HG03159 (cell line): ENCODE results near the gene CFAP46.
"Not testable (repeated sequence)": the region's sequence is repeated elsewhere in the genome, so short reads cannot be mapped to it uniquely, and the experiment has no call there.

ENCODE experiments used
- ATAC-seq: cut with Tn5 transposase; IDR thresholded peaks from one replicate; pipeline ENCODE4 v1.9.1; 2021; ENCODE audit warnings: mild to moderate bottlenecking, moderate library complexity; ENCODE audit not compliant: unreplicated experiment

The CFAP46 gene

GRCh38 chr10:132929480-132929879 is 12.9 kb downstream of the CFAP46 start:
- ATAC-seq = no peak

DNA sequence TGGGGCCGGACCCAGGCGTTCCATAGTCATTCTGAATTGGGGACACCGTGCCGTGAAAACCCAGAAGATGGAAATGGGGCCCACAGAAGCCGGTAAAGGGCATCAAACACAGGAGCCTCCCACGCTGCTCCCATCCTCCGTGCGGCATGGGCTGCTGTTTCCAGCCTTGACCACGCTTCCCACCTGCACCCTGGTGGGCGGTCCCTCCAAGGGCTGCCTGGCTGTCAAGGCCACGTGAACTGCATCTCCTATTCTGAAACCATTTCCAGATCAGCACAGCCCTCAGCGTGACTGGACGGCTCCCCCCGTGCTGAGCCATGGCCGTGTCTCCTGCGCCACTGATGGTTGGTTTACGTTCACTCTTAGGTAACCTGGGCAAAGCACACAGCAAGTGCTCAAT is 14.1 kb downstream of the CFAP46 start:
- ATAC-seq = no peak

- no peak for ATAC-seq
Measured at GRCh38 chr10:132927824-132928223, 14.5 kb downstream of the CFAP46 start.

- ATAC-seq = no peak
Measured at GRCh38 chr10:132926777-132927650, 15.4 kb downstream of the CFAP46 start.

DNA sequence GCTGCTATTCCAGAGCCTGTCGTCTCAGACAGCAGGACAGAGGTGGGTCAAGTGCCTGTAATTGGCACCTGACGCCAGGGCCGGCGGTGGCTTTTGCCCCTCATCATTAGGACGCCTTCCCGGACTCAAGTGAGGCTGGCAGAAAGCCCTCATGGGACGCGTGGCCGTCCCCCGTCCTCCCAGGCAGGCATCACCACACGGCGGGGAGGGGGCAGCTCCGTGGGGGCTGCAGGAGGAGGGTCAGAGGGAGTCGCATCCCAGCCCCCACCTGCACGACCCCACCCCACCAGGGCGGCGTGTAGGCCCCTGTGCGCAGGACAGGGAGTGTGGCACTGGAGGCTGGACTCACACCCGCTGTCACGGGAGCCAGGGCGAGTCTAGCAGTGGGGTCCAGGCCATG is 16.3 kb downstream of the CFAP46 start:
- ATAC-seq = no peak

GRCh38 chr10:132925614-132926013 is 16.8 kb downstream of the CFAP46 start:
- ATAC-seq = no peak

GRCh38 chr10:132925071-132925561 is 17.3 kb downstream of the CFAP46 start:
- no peak for ATAC-seq

GRCh38 chr10:132924046-132924952 is 18.1 kb downstream of the CFAP46 start:
- no peak for ATAC-seq

GRCh38 chr10:132923384-132923783 is 19.0 kb downstream of the CFAP46 start:
- not testable (repeated sequence) for ATAC-seq

DNA sequence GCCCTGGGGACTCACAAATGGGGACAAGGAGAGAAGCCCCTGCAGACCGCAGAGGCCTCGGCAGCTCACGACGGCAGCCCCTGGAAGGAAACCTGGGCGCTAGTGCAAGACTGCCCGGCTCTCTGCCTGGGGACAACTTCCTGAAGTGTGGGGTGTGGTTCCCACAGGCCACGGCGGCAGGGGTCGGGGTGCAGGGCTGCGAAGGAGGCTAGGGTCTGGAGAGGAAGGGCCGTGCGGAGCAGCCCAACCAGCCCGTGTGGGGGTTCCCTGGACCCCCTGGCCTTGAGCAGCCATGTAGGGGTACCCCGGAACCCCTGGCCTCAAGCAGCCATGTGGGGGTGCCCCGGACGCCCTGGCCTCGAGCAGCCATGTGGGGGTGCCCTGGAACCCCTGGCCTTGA is 19.5 kb downstream of the CFAP46 start:
- ATAC-seq = no peak

DNA sequence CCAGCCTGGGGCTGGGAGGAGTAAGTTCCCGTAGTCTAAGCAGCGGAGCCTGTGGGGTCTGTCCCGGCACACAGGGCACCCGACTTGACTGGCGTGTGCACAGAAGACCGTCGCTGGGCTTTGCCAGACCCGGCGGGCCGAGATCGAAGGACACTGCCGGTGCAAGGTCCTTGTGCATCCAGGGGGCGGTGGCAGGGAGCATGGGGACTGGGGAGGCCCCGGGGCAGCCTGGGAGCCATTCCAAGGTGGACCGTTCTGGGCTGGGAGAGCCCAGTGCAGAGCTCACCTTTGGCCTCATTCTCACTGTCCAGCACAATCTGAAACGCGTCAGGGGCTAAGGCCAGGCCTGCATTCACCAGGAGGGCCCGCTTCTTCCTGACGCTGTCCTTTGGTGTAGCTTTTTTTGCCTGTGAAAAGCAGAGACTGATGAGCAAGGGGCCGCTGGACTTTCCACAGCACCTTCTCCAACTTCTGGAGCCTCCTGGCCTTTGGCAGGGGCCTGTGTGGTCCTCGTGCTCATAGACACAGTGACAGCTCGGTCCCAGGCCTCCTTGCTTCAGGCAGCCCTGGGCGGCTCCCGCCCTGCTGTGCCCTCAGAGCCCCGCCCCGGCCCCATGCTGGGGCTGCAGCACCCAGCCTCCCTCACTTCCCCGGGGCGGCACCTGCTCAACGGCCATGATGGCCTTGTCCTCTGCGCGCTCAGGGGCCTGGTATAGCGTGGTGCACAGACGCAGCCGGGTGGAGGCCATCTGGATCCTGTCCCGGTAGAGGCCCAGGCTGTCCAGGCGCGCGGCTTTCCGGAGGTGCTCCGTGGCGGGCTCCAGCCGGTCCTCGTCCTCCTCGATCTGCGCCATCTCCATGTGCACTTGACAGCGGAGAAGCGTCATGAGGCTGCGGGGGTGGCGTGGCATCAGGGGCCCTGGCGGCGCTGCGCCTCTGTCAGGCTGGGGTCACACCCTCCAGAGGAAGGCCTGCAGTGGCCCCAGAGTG is 20.3 kb downstream of the CFAP46 start:
- no peak for ATAC-seq

GRCh38 chr10:132921086-132921485 is 21.3 kb downstream of the CFAP46 start:
- ATAC-seq = no peak

DNA sequence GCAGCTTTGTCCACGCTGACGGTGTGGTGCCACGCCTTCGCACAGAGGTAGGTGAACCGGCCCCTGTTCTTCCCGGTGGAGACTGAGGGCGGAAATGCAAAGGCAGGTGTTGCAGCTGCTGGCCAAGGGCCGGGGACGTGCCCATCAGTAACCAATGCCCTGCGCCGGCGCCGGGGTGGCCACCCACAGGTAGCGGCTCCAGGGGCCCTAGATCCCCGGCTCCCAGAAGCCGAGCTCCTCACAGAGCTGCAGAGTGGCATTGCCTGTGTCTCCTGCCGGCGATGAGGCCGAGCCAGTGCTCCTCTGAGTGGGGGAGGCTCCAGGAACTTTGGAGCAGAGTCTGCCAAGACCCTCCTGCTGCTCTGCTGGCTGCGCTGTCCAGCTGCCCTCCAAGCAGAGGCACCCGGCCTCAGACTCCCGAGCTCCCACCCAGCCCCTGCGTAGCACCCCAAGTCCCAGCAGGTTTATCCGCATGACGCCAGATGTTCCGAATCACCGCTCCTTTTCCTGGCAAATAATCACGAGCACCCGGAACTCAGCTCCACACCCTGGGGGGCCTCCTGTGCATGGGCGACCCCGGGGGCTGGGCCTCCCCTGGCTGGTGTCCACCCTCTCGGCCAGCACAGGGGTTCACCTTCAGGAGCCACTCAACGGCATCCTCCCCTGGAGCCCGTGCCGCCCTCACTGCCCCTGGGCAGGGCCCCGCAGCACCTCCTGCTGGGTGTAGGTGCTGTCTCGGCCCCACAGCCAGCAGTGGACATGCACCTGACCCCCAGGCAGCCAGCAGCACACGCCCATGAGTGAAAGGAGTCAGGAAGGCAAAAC is 22.1 kb downstream of the CFAP46 start:
- ATAC-seq = no peak

DNA sequence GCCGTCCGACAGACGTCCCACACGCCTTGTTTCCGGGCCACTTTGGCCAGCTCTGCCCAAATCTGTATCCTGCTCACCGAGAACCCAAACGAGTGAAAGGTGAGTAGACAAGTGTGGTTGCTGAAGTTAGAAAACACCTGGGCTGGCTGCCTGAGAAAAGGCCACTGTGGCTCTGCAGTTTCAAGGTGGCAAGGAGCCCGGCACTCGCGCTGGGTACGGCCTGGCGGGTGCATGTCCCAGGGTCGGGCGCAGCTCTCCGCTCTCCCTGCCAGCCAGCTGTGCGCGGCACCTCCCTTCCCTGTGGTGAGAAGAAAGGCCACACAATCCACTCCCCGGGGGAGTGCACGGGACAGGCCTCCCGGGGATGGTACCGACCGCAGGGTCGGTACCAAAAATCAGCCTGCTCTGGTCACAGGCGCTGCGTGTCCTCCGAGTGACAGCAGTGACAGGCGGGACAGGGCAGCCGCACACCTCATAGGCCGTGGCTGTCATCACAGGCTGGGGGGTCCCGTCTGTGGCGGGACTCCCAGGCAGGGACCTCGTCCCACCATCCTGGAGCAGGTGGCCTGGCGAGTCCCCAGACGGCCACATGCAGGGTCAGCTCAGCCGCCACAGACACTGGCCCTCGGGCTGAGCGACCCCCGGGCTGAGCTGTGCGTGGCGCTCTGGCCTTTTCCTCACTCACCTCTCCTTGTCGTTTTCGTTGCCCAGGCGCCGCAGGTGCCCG is 22.8 kb downstream of the CFAP46 start:
- ATAC-seq = no peak

DNA sequence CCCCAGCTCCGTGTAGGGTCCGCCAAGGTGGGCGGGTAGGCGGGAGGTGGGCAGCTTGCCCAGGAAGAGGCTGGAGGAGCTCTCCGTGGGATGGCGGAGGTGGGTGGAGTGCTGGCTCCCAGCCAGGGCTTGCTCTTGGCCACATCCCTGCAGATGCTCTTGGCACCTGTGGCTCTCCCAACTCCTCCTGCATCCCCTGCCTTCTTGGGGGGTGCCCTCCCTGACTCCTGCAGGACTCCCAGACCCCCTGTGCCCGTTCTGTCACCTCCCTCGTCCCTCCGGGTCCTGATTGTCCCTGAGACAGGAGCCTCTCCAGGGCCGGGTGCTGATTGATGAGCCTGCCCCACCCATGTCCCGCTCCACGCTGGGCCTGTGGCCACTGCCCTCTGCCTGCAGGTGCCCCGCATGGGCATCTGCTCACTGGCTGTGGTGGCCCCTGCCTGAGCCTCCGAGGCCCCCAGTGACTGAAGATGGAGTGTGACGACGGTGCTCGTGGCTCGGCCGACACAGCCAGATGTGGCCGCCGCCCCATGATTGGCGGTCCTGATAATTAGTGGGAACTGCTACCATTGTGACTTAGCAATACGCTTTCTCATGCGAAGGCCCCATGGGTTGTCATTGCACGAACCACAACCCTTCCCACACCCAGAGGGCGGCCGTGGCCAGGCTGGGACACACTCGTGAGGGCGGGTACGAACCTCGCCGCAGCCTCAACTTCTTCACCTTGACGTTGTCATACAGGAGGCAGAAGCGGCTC is 23.6 kb downstream of the CFAP46 start:
- ATAC-seq = no peak

DNA sequence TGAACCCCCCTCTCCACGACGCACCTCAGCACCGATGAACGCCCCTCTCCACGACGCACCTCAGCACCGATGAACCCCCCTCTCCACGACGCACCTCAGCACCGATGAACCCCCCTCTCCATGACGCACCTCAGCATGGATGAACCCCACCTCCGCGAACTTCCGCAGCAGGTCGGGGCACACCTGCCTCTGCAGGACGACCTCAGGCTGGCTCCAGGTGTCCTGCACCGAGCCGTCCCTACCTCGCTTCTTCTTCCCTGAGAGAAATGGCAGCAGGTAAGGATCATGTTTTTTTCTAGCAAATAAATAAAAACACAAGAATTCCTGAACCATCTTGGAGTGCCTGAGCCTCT is 24.1 kb downstream of the CFAP46 start:
- ATAC-seq = no peak

GRCh38 chr10:132916956-132917666 is 25.3 kb downstream of the CFAP46 start:
- no peak for ATAC-seq

GRCh38 chr10:132916421-132916841 is 25.9 kb downstream of the CFAP46 start:
- ATAC-seq = no peak
